ENCODE data around the gene RELCH. TPM values are rescaled to one million over a fixed set of nuclear protein-coding genes. Genes with fewer than 3 reads are reported as not detected.

Gene RELCH
- total and polyA plus RNA-seq, 10 of the 15 experiments (the other 5 are each of a cell fraction or from before 2014, with no cell fraction given) = 3.1 to 23.6 (median 14.5) TPM

DNA sequence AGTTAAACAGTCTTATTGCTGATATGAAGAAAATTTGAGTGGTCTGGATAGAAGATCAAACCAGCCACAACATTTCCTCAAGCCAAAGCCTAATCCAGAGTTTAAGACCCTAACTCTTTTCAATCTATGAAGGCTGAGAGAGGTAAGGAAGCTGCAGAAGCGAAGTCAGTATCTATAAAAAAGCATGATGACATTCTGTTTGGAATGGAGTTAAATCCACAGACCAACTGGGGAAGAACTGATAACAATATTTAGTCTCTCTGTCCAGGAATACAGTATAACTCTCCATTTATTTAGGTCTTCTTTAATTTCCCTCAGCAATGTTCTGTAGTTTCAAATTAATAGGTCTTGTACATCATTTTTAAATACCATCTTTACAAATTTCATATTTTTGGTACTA is 16.2 kb upstream of the RELCH start:
- Histone ChIP-seq H3K79me2 (ENCODE audit: control insufficient read depth, insufficient read depth, low read length) (no peaks in the 10 kb centered on the region), H3K4me3 (no peak overlapping the region), H3K9ac (ENCODE audit: control insufficient read depth, insufficient read depth, low read length) (no peak overlapping the region), H3K36me3 (ENCODE audit: control insufficient read depth in 2 of 2, insufficient read depth in 2 of 2, low read length in 1 of 2) (no peaks in the 10 kb centered on the region), H2AFZ (ENCODE audit: control insufficient read depth, low read depth, low read length) (no peak overlapping the region), H3K4me1 (ENCODE audit: control insufficient read depth, insufficient read depth, low read length) (no peaks in the 10 kb centered on the region), H3K4me2 (ENCODE audit: control insufficient read depth, insufficient read depth) (no peak overlapping the region), H3K9me3 (replicated peaks; ENCODE audit: control insufficient read depth, insufficient read depth, low read length) (no peaks in the 10 kb centered on the region; the same call in 1 of the 3 replicates), H3K27me3 (replicated peaks in 1 of 2; ENCODE audit: control insufficient read depth in 2 of 2, insufficient read depth in 2 of 2, low read length in 1 of 2) (no peaks in the 10 kb centered on the region), H3K27ac (ENCODE audit: control insufficient read depth, insufficient read depth) (no peak overlapping the region), H4K20me1 (ENCODE audit: control insufficient read depth, insufficient read depth) (no peaks in the 10 kb centered on the region)
- in situ Hi-C loops (cut with MboI) (no loop called here), intact Hi-C loops (cut with micrococcal nuclease; ENCODE audit: unreplicated experiment) (no loop called here)
- TF ChIP-seq, protein P1, sequence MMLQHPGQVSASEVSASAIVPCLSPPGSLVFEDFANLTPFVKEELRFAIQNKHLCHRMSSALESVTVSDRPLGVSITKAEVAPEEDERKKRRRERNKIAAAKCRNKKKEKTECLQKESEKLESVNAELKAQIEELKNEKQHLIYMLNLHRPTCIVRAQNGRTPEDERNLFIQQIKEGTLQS (IDR thresholded peaks at IDR 0.05; ENCODE audit: borderline replicate concordance, extremely low read depth, low read depth, low read length) = no peak
- TF ChIP-seq PAX5 (IDR thresholded peaks at IDR 0.05; ENCODE audit: borderline replicate concordance, low read depth, low read length) (no peak), RFX5 (IDR thresholded peaks at IDR 0.05; ENCODE audit: low read depth, low read length) (no peak), SREBF1 (IDR thresholded peaks at IDR 0.05; ENCODE audit: low read length) (no peak), ASH2L (IDR thresholded peaks at IDR 0.05; ENCODE audit: borderline replicate concordance, low read depth) (no peak), PML (IDR thresholded peaks at IDR 0.05; ENCODE audit: low read length) (no peak), RAD21 (IDR thresholded peaks at IDR 0.05; ENCODE audit: insufficient read depth, low read depth, low read length) (no peak), RCOR1 (conservative IDR thresholded peaks at IDR 0.05; ENCODE audit: low read depth, low read length) (no peak), FOXM1 (IDR thresholded peaks at IDR 0.05; ENCODE audit: low read depth, low read length) (no peak), SRF (IDR thresholded peaks at IDR 0.05; ENCODE audit: low read depth in 2 of 2, low read length in 2 of 2) (no peak), SUZ12 (IDR thresholded peaks at IDR 0.05; ENCODE audit: unreplicated experiment) (no peak), ZZZ3 (IDR thresholded peaks at IDR 0.05; ENCODE audit: control insufficient read depth, insufficient read length, low read depth) (no peak), CBFB (IDR thresholded peaks at IDR 0.05; ENCODE audit: low read depth) (no peak), MTA2 (IDR thresholded peaks at IDR 0.05; ENCODE audit: low read depth) (no peak), BRCA1 (IDR thresholded peaks at IDR 0.05; ENCODE audit: low read depth, low read length) (no peak), SIN3A (IDR thresholded peaks at IDR 0.05; ENCODE audit: low read depth, low read length) (no peak)
- TF ChIP-seq, protein P2, sequence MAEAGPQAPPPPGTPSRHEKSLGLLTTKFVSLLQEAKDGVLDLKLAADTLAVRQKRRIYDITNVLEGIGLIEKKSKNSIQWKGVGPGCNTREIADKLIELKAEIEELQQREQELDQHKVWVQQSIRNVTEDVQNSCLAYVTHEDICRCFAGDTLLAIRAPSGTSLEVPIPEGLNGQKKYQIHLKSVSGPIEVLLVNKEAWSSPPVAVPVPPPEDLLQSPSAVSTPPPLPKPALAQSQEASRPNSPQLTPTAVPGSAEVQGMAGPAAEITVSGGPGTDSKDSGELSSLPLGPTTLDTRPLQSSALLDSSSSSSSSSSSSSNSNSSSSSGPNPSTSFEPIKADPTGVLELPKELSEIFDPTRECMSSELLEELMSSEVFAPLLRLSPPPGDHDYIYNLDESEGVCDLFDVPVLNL (IDR thresholded peaks at IDR 0.05; ENCODE audit: low read depth, low read length) = no peak
- TF ChIP-seq, protein P3, sequence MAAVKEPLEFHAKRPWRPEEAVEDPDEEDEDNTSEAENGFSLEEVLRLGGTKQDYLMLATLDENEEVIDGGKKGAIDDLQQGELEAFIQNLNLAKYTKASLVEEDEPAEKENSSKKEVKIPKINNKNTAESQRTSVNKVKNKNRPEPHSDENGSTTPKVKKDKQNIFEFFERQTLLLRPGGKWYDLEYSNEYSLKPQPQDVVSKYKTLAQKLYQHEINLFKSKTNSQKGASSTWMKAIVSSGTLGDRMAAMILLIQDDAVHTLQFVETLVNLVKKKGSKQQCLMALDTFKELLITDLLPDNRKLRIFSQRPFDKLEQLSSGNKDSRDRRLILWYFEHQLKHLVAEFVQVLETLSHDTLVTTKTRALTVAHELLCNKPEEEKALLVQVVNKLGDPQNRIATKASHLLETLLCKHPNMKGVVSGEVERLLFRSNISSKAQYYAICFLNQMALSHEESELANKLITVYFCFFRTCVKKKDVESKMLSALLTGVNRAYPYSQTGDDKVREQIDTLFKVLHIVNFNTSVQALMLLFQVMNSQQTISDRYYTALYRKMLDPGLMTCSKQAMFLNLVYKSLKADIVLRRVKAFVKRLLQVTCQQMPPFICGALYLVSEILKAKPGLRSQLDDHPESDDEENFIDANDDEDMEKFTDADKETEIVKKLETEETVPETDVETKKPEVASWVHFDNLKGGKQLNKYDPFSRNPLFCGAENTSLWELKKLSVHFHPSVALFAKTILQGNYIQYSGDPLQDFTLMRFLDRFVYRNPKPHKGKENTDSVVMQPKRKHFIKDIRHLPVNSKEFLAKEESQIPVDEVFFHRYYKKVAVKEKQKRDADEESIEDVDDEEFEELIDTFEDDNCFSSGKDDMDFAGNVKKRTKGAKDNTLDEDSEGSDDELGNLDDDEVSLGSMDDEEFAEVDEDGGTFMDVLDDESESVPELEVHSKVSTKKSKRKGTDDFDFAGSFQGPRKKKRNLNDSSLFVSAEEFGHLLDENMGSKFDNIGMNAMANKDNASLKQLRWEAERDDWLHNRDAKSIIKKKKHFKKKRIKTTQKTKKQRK (IDR thresholded peaks at IDR 0.05; ENCODE audit: low read depth, low read length) = no peak
- TF ChIP-seq, protein P4, sequence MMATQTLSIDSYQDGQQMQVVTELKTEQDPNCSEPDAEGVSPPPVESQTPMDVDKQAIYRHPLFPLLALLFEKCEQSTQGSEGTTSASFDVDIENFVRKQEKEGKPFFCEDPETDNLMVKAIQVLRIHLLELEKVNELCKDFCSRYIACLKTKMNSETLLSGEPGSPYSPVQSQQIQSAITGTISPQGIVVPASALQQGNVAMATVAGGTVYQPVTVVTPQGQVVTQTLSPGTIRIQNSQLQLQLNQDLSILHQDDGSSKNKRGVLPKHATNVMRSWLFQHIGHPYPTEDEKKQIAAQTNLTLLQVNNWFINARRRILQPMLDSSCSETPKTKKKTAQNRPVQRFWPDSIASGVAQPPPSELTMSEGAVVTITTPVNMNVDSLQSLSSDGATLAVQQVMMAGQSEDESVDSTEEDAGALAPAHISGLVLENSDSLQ (IDR thresholded peaks at IDR 0.05) = no peak
- TF ChIP-seq, protein P5, sequence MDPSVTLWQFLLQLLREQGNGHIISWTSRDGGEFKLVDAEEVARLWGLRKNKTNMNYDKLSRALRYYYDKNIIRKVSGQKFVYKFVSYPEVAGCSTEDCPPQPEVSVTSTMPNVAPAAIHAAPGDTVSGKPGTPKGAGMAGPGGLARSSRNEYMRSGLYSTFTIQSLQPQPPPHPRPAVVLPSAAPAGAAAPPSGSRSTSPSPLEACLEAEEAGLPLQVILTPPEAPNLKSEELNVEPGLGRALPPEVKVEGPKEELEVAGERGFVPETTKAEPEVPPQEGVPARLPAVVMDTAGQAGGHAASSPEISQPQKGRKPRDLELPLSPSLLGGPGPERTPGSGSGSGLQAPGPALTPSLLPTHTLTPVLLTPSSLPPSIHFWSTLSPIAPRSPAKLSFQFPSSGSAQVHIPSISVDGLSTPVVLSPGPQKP (IDR thresholded peaks at IDR 0.05; ENCODE audit: low read depth, low read length) = no peak
- ChIA-PET POLR2A (no interaction called here), RAD21 (ENCODE audit: unreplicated experiment) (no interaction called here), CTCF (interaction anchor here (1.6 kb wide), 1 partner anchor 10 kb away, joined by 3 read pairs; no protein-coding TSS in a partner anchor), SMC1A (ENCODE audit: uncharacterized antibody, unreplicated experiment) (no interaction called here)
- BruUV-seq (replicated peaks) = no TSS peak
- ATAC-seq (no peak), FAIRE-seq (no peak), DNase-seq (ENCODE audit: low read depth, low spot score) (no peak)
- WGBS (ENCODE audit: insufficient coverage, insufficient replicate concordance, low lambda C conversion rate, missing lambda C conversion rate) = 93% methylated on average over 1 of the region's 1 CpG
